Activated CD4-positive, alpha-beta T cell treated with anti-CD3 and anti-CD28 coated beads for 36 hours (primary cell): ENCODE measurements around the gene NSUN4. TPM values are rescaled to one million over a fixed set of nuclear protein-coding genes. Genes with fewer than 3 reads are reported as not detected.
A peak's percentile ranks its signal among the peaks of the same experiment; 100 is the strongest.
"Not testable (repeated sequence)": the region's sequence is repeated elsewhere in the genome, so short reads cannot be mapped to it uniquely, and the experiment has no call there.

Experiments used
- ATAC-seq: fragments of 200-7000 bp; cut with Tn5 transposase; one replicate; pipeline ENCODE4 v1.10.0; 2021; ENCODE audit warnings: mild to moderate bottlenecking, moderate library complexity
- CTCF ChIA-PET: fragments of 350-600 bp; sonication (Branson Sonifier 250); formaldehyde crosslinking; loops from one replicate; lab custom pipeline; 2021; ENCODE audit warnings: antibody characterized with exemption; lab: Charles Lee
- POLR2A ChIA-PET: fragments of 350-600 bp; sonication (Branson Sonifier 250); formaldehyde crosslinking; loops from one replicate; lab custom pipeline; 2021; ENCODE audit warnings: antibody characterized with exemption, inconsistent platforms; lab: Charles Lee
- DNase-seq: peaks from one replicate; pipeline ENCODE4 v3.0.0-alpha.2; 2020
- H3K27ac Mint-ChIP-seq: one replicate; pipeline ENCODE4 v1.8.0; 2021; ENCODE audit warnings: mixed read lengths
- H3K27me3 Mint-ChIP-seq: one replicate; pipeline ENCODE4 v1.8.0; 2021; ENCODE audit warnings: mixed read lengths
- H3K36me3 Mint-ChIP-seq: one replicate; pipeline ENCODE4 v1.8.0; 2021; ENCODE audit warnings: low read depth, mixed read lengths
- H3K4me1 Mint-ChIP-seq: one replicate; pipeline ENCODE4 v1.8.0; 2021; ENCODE audit warnings: mixed read lengths
- H3K4me3 Mint-ChIP-seq: one replicate; pipeline ENCODE4 v1.8.0; 2021; ENCODE audit warnings: mild to moderate bottlenecking, moderate library complexity, mixed read lengths
- H3K9me3 Mint-ChIP-seq: one replicate; pipeline ENCODE4 v1.8.0; 2021; ENCODE audit warnings: low read depth, mixed read lengths
- intact Hi-C, 2 experiments: fragments of 100-400 bp; cut with DNase I in 1 of 2; cut with micrococcal nuclease in 1 of 2; formaldehyde crosslinking; loops; one replicate each; pipeline versions ENCODE4 v1.14.2 to v1.15.1; 2022 to 2024; cut with DNase I, micrococcal nuclease
- total RNA-seq, 2 experiments: library from RNA; stranded (reverse); gene quantifications; one replicate each; pipeline ENCODE4 v1.2.3, GENCODE V29; 2021

Gene NSUN4
- total RNA-seq, 2 experiments from 2014 or later, result 26.1 to 31.3 TPM

GRCh38 chr1:46367072-46367471 lies 26.5 kb downstream of the NSUN4 start:
- no peak for DNase-seq
- no peak for ATAC-seq
- Mint-ChIP-seq H3K27me3 (no peaks in the 10 kb centered on the region), H3K9me3 (no peaks in the 10 kb centered on the region), H3K36me3 (peaks cover 43% of the 10 kb centered on the region), H3K4me3 (no peak overlapping the region), H3K27ac (no peak overlapping the region), H3K4me1 (peaks cover 9% of the 10 kb centered on the region)
- intact Hi-C loops, result no loop called here
- CTCF ChIA-PET, result interaction anchor here (0.6 kb wide), 1 partner anchor 267 kb away, joined by 3 read pairs; no protein-coding TSS in a partner anchor
- POLR2A ChIA-PET, result no interaction called here

GRCh38 chr1:46367701-46368100 lies 27.1 kb downstream of the NSUN4 start:
- not testable (repeated sequence) for ATAC-seq, H3K9me3 Mint-ChIP-seq, H3K27ac Mint-ChIP-seq

GRCh38 chr1:46368791-46369190 lies 28.2 kb downstream of the NSUN4 start:
- ATAC-seq, result no peak
- no peaks in the 10 kb centered on the region for H3K27me3 Mint-ChIP-seq
- no peak for DNase-seq
- POLR2A ChIA-PET, result no interaction called here
- H3K4me3 Mint-ChIP-seq, result no peak overlapping the region
- H3K27ac Mint-ChIP-seq, result no peak overlapping the region
- peaks cover 41% of the 10 kb centered on the region for H3K36me3 Mint-ChIP-seq
- CTCF ChIA-PET, result interaction anchor here (0.6 kb wide), 2 partner anchors 27 to 30 kb away, joined by 3 read pairs; no protein-coding TSS in a partner anchor
- intact Hi-C loops, result no loop called here
- H3K9me3 Mint-ChIP-seq, result no peaks in the 10 kb centered on the region
- peaks cover 9% of the 10 kb centered on the region for H3K4me1 Mint-ChIP-seq

More at GRCh38 chr1:46367701-46368100, 27.1 kb downstream of the NSUN4 start:
- intact Hi-C loops, H3K4me1 Mint-ChIP-seq, H3K27me3 Mint-ChIP-seq, H3K4me3 Mint-ChIP-seq, POLR2A ChIA-PET, DNase-seq: not testable (repeated sequence)
- peaks cover 43% of the 10 kb centered on the region for H3K36me3 Mint-ChIP-seq
- CTCF ChIA-PET, result interaction anchor here (0.6 kb wide), 1 partner anchor 12 kb away, joined by 3 read pairs; no protein-coding TSS in a partner anchor

GRCh38 chr1:46369542-46370213 lies 29.1 kb downstream of the NSUN4 start:
- H3K36me3 Mint-ChIP-seq, result peaks cover 37% of the 10 kb centered on the region
- no peaks in the 10 kb centered on the region for H3K27me3 Mint-ChIP-seq
- peaks cover 9% of the 10 kb centered on the region for H3K4me1 Mint-ChIP-seq
- H3K27ac Mint-ChIP-seq, result peak overlapping the region; percentile 60
- DNase-seq (no peak), ATAC-seq (peak; percentile 19)
- intact Hi-C loops, result no loop called here
- POLR2A ChIA-PET, result no interaction called here
- H3K4me3 Mint-ChIP-seq, result no peak overlapping the region
- no peaks in the 10 kb centered on the region for H3K9me3 Mint-ChIP-seq
- CTCF ChIA-PET, result interaction anchor here (0.6 to 1.3 kb wide), 2 partner anchors 11 to 29 kb away, joined by 3 read pairs; no protein-coding TSS in a partner anchor

DNA sequence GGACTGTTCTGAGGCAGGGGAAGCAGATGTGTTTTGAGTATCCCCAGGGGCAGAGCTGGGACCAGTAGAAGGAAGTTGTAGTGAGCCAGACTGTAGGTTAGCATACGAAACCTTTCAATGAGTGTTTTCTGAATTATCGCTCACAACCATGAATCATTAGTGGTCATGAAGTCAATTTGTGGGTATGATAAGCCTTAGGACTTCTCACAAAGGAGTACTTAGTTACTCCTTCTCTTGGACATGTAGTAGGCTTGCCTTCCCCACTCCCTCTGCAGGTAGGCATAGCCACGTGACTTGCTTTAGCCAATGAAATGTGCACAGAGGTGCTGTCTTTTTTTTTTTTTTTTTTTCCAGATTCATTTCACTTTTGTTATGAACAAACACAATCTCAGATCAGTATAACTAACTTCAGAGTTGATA lies 29.6 kb downstream of the NSUN4 start:
- peaks cover 9% of the 10 kb centered on the region for H3K4me1 Mint-ChIP-seq
- H3K4me3 Mint-ChIP-seq, result no peak overlapping the region
- DNase-seq, result no peak
- ChIA-PET CTCF (interaction anchor here (1.3 kb wide), 1 partner anchor 10 kb away, joined by 3 read pairs; no protein-coding TSS in a partner anchor), POLR2A (no interaction called here)
- peaks cover 32% of the 10 kb centered on the region for H3K36me3 Mint-ChIP-seq
- intact Hi-C loops, result no loop called here
- H3K9me3 Mint-ChIP-seq, result no peaks in the 10 kb centered on the region
- H3K27ac Mint-ChIP-seq, result peak overlapping the region; percentile 60
- ATAC-seq, result peak; percentile 84
- no peaks in the 10 kb centered on the region for H3K27me3 Mint-ChIP-seq

- intact Hi-C loops, result no loop called here
- no peak for DNase-seq
- no peaks in the 10 kb centered on the region for H3K9me3 Mint-ChIP-seq
- H3K4me3 Mint-ChIP-seq, result no peak overlapping the region
- H3K4me1 Mint-ChIP-seq, result peaks cover 9% of the 10 kb centered on the region
- ChIA-PET CTCF (interaction anchor here (1.1 kb wide), 1 partner anchor 31 kb away, joined by 3 read pairs; no protein-coding TSS in a partner anchor), POLR2A (no interaction called here)
- no peak overlapping the region for H3K27ac Mint-ChIP-seq
- no peak for ATAC-seq
- peaks cover 28% of the 10 kb centered on the region for H3K36me3 Mint-ChIP-seq
- H3K27me3 Mint-ChIP-seq, result no peaks in the 10 kb centered on the region
Observed at GRCh38 chr1:46372431-46372830, 31.8 kb downstream of the NSUN4 start.

DNA sequence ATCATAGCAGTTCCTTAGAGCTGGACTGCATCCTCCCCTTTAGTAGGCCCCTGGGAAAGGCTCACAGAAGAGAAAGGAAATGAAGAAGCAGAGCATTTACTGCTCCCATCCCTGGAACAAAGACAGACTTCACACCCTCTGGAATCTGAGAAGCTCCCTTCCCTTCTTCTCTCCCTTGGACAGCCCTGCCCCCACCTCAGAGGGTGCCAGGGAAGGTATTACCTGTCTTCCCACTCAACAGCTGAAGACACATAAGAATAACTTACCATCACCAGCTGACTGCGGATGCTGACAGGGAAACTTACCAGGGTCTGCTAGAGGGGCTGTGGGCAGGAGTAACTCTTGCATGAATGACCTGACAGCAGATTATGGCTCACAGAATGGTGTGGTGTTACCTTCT lies 39.4 kb downstream of the NSUN4 start:
- no peaks in the 10 kb centered on the region for H3K27me3 Mint-ChIP-seq
- CTCF ChIA-PET, result interaction anchor here (0.6 to 0.8 kb wide), 2 partner anchors 10 to 51 kb away, joined by 3 read pairs; no protein-coding TSS in a partner anchor
- POLR2A ChIA-PET, result no interaction called here

DNA sequence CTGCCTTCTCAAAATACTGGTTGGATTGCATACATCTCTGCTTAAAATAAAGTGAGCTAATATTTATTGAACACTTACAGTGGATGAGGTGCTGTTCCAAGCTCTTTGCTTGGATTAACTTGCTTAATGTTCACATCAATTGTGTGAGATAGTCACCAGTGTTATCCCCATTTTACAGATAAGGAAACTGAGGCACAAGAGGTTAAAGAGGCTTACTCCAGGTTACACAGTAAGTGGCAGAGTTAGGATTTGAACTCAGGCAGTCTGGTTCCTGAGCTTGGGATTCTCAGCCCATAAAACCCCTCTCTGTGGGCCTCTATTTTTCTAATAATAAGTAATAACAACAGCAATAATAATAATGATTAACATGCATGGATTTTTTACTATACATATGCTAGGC lies 39.9 kb downstream of the NSUN4 start:
- H3K27me3 Mint-ChIP-seq, result no peaks in the 10 kb centered on the region
- H3K27ac Mint-ChIP-seq, result no peak overlapping the region
- peaks cover 4% of the 10 kb centered on the region for H3K9me3 Mint-ChIP-seq
- ChIA-PET CTCF (interaction anchor here (0.7 to 0.8 kb wide), 2 partner anchors 11 to 14 kb away, joined by 3 read pairs; no protein-coding TSS in a partner anchor), POLR2A (no interaction called here)
- intact Hi-C loops, result no loop called here
- peaks cover 7% of the 10 kb centered on the region for H3K36me3 Mint-ChIP-seq
- no peak for DNase-seq
- no peak for ATAC-seq
- H3K4me3 Mint-ChIP-seq, result no peak overlapping the region
- no peaks in the 10 kb centered on the region for H3K4me1 Mint-ChIP-seq

More for the DNA sequence above, 39.4 kb downstream of the NSUN4 start:
- Mint-ChIP-seq H3K4me1 (no peaks in the 10 kb centered on the region), H3K9me3 (peaks cover 4% of the 10 kb centered on the region), H3K4me3 (no peak overlapping the region), H3K36me3 (peaks cover 7% of the 10 kb centered on the region), H3K27ac (no peak overlapping the region)
- intact Hi-C loops, result no loop called here
- ATAC-seq (no peak), DNase-seq (no peak)

- H3K36me3 Mint-ChIP-seq, result peaks cover 12% of the 10 kb centered on the region
- CTCF ChIA-PET, result no interaction called here
Observed at GRCh38 chr1:46393510-46393909, 52.9 kb downstream of the NSUN4 start.

GRCh38 chr1:46394108-46394871 lies 53.7 kb downstream of the NSUN4 start, which contains the start of gene FAAH:
Gene FAAH (plus strand): TSS chr1:46394317. CDS start chr1:46394349, 32 bp downstream.
- Mint-ChIP-seq H3K9me3 (peaks cover 17% of the 10 kb centered on the region), H3K36me3 (peaks cover 12% of the 10 kb centered on the region), H3K4me1 (peaks cover 9% of the 10 kb centered on the region), H3K4me3 (peak within 1 kb of the TSS; percentile 66), H3K27me3 (peaks cover 8% of the 10 kb centered on the region), H3K27ac (peak within 1 kb of the TSS; percentile 2)
- ATAC-seq (peak; percentile 86), DNase-seq (peak; percentile 79)
- ChIA-PET POLR2A (no interaction called here), CTCF (interaction anchor here (0.6 to 0.7 kb wide), 2 partner anchors 9 to 60 kb away, joined by 3 to 4 read pairs; no protein-coding TSS in a partner anchor)
- intact Hi-C loops, result loop anchor here in 1 of 2 experiments (1.0 to 5.0 kb wide), 2 partner anchors 147 to 323 kb away; partner anchors contain the start of genes EFCAB14 and RAD54L

More at GRCh38 chr1:46393510-46393909, 52.9 kb downstream of the NSUN4 start:
- ATAC-seq (no peak), DNase-seq (no peak)
- Mint-ChIP-seq H3K4me1 (peaks cover 9% of the 10 kb centered on the region), H3K9me3 (peaks cover 17% of the 10 kb centered on the region), H3K27me3 (peaks cover 8% of the 10 kb centered on the region), H3K4me3 (peak overlapping the region; percentile 53), H3K27ac (no peak overlapping the region)
- intact Hi-C loops, result loop anchor here in 1 of 2 experiments (5.0 kb wide), 1 partner anchor 324 kb away; the partner anchor contains the start of gene EFCAB14
- POLR2A ChIA-PET, result no interaction called here
